GM21786 (cell line): ENCODE data around the gene CRYL1.
"Not testable (repeated sequence)": the region's sequence is repeated elsewhere in the genome, so short reads cannot be mapped to it uniquely, and the experiment has no call there.

Experiments
- ATAC-seq: cut with Tn5 transposase; IDR thresholded peaks from one replicate; pipeline ENCODE4 v1.9.1; 2021; ENCODE audit not compliant: unreplicated experiment

CRYL1 gene

GRCh38 chr13:20461481-20461859 lies 64.2 kb downstream of the CRYL1 start:
- no peak for ATAC-seq

DNA sequence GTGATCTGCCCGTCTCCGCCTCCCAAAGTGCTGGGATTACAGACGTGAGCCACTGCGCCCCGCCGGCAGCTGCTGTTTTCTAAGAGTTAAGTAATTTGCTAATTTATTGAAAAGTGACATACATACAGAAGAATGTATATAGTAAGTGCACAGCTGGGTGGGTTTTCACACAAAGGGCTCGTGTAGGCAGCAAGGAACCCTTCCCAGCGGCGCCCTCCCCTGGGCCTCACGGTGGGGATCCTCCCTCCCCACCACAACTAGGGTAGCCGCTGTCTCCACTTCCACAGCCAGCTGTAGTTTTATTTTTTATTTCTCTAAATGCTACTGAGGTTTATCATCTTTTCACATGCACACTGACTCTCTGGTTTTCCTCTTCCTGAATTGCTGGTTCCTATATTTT lies 64.9 kb downstream of the CRYL1 start:
- no peak for ATAC-seq

GRCh38 chr13:20457670-20458069 lies 68.0 kb downstream of the CRYL1 start:
- no peak for ATAC-seq

DNA sequence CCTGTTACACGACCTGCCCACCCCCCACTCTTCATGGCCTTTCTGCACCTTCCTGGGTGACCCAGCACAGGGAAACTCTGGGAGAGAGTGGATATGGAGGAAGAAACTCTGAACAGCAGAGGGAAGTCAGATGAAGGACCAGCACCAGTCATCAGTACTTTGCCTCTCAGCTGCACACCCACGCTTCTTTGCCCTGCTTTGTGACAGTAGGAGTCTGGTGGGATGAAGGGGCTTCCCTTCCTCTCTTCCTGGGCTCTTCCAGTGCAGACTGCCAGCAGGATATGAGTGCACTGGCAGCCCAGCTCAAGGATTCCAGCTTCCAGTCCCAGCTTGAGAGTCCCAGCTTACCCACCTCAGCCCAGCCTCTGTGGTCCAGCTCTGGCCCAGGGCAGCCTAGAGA lies 68.9 kb downstream of the CRYL1 start:
- ATAC-seq = no peak

GRCh38 chr13:20451397-20451796 lies 74.3 kb downstream of the CRYL1 start:
- peak; percentile 52 for ATAC-seq

DNA sequence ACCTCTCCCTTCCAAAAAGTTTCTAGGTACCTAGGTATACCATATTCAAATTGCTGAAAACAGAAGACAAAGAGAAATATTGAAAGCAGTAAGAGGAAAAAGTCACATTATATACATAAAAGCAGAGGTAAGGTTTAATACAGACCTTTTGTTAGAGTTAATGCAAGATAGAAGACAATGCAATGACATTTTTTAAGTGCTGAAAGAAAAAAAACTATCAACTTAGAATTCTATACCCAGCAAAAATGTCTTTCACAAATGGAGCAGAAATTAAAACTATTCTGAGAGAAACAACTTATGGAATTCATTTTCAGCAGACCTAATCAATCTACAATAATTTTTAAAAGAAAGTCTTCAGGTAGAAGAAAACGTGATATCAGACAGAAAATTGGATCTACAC lies 77.2 kb downstream of the CRYL1 start:
- no peak for ATAC-seq

- ATAC-seq = no peak
Measured at GRCh38 chr13:20446900-20447299, 78.8 kb downstream of the CRYL1 start.

- no peak for ATAC-seq
Measured at GRCh38 chr13:20446405-20446804, 79.3 kb downstream of the CRYL1 start.

- ATAC-seq = no peak
Measured at GRCh38 chr13:20442798-20443381, 82.8 kb downstream of the CRYL1 start.

DNA sequence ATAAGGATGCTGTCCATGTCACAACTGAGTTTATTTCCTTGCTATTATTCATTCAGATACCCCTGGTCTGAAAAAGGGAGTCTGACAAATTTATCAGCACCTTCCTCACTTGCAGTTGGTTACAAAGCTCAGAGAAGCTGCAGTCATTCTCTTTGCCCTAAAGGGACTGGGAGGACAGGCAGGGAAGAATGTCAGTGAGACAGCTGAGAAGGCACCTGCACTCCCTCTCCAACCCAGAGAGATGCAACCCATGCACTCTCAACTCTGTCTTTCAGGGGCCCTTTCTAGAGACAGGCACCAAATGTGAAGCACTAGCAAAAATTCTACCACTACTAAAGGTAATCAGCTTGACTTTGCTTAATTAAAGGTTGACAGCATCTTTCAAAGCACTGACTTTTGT lies 83.3 kb downstream of the CRYL1 start:
- no peak for ATAC-seq

DNA sequence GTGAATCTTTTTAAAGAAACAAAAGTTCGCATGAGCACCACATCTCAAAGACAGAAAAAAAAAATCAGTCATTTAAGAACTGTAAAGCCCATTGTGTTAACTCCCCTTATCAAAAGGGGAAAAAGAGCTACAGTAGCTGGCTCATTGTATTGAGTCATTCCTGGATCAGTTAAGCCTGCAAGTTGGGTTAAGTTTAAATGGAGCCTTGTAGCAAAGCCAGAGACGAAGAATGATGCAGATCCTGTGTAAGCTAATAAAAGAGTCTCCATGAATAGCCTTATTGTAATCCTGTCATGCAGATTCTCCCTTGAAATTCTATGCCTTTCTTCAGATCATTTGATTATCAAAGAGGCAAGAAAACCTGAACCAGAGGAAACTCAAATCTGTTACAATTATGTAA lies 83.8 kb downstream of the CRYL1 start:
- no peak for ATAC-seq

- no peak for ATAC-seq
Measured at GRCh38 chr13:20441056-20441455, 84.6 kb downstream of the CRYL1 start.

- ATAC-seq = no peak
Measured at GRCh38 chr13:20439261-20439660, 86.4 kb downstream of the CRYL1 start.

DNA sequence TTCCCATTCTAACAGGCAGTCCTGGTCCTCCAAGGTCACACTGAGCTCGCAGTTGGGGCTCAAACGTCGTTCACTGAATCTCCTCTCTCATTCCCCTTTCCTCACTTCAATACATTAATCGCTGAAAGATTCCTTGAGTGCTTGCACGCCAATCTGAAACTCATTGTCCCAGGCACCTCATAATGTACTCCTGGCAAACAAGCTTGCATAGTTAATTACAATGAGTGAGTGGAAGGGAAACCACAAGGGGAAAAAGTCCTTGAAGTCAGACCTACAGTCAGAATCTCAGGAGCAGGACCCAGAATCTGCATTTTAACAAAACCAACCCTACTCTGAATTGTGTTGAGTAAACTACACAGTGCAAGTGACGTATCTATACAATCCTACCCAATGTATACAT lies 86.9 kb downstream of the CRYL1 start:
- no peak for ATAC-seq

GRCh38 chr13:20436505-20436904 lies 89.2 kb downstream of the CRYL1 start:
- no peak for ATAC-seq

GRCh38 chr13:20435616-20436368 lies 89.9 kb downstream of the CRYL1 start:
- ATAC-seq = no peak

DNA sequence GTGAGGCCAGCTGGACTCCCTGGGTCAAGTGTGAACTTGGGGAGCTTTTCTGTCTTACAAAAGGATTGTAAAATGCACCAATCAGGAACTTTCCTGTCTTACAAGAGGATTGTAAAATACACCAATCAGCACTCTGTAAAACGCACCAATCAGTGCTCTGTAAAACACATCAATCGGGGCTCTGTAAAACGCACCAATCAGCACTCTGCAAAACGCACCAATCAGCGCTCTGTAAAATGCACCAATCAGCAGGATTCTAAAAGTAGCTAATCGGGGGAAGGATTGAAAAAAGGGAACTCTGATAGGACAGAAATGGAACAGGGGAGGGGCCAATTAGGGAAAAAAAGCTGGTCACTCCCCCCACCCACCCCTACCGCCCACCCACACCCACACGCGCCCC lies 91.4 kb downstream of the CRYL1 start:
- not testable (repeated sequence) for ATAC-seq

DNA sequence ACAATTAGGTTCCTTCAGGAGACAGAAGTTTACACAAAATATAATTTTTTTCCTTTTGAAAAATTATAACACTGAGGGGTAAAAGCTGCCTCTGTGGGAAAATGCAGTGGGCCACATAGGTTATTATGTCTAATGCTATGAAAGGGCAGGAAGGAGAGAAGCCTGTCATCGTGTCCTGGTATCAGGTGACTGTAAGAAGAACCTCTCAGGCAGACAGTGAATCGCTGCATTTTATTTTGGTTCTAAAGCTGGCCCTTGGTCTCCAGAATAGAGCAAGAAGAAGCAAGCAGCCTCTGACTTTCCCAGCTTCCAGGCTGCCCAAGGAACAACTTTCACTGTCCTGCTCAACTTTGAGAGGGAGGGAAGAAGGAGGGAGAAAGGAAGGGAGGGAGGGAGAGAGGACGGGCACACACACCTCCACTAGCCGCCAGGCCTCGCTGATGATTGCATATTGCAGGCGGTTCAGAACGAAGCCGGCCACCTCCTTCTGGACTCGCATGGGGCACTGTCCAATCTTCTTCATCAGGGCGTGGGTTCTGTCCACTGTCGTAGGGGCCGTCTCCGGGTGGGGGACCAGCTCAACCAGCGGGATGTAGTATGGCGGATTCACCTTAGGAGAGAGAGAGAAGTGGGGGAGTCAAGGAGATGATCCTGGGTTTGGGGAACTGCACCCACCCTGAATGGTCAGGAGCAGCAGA lies 93.8 kb downstream of the CRYL1 start:
- ATAC-seq = no peak

GRCh38 chr13:20431080-20431479 lies 94.6 kb downstream of the CRYL1 start:
- no peak for ATAC-seq

DNA sequence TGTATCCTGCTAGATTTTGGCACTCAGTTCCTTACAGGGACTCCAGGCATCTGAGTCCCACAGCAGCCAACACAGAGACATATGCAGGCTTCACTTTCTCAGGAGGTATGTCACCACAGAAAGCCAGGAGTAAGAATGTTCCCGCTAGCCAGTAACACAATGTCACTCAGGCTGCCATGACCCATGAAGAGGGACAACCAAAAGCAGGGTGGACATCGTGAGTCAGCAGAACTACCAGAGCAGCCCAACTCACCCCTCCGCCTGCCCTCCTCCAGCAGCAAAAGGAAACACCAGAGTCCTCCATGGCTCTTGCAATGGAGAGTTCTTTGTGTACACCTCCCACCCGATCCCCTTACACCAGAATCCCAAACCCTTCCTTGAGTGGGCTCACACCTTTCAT lies 95.4 kb downstream of the CRYL1 start:
- no peak for ATAC-seq

GRCh38 chr13:20429682-20430081 lies 96.0 kb downstream of the CRYL1 start:
- no peak for ATAC-seq
